Measurements from ENCODE around the gene NMNAT2.
"Not testable (repeated sequence)": the region's sequence is repeated elsewhere in the genome, so short reads cannot be mapped to it uniquely, and the experiment has no call there.

Gene NMNAT2

GRCh38 chr1:183291216-183291762, 126.9 kb downstream of the NMNAT2 start:
- no peak for DNase-seq (ENCODE audit: insufficient read length, low spot score)
- FAIRE-seq: no peak

- FAIRE-seq (no peak), DNase-seq (ENCODE audit: insufficient read length, low spot score) (no peak)
These were observed 127.6 kb downstream of the NMNAT2 start for GRCh38 chr1:183290628-183291027.

GRCh38 chr1:183289051-183289496, 129.1 kb downstream of the NMNAT2 start:
- FAIRE-seq (no peak), DNase-seq (ENCODE audit: insufficient read length, low spot score) (no peak)

- DNase-seq (ENCODE audit: insufficient read length, low spot score) (no peak), FAIRE-seq (no peak)
These were observed 129.6 kb downstream of the NMNAT2 start for GRCh38 chr1:183288583-183288982.

GRCh38 chr1:183287191-183287675, 130.9 kb downstream of the NMNAT2 start:
- DNase-seq (ENCODE audit: insufficient read length, low spot score) (no peak), FAIRE-seq (no peak)

- DNase-seq (ENCODE audit: insufficient read length, low spot score) (no peak), FAIRE-seq (no peak)
These were observed 132.4 kb downstream of the NMNAT2 start for GRCh38 chr1:183285746-183286145.

GRCh38 chr1:183285256-183285655, 132.9 kb downstream of the NMNAT2 start:
- FAIRE-seq (no peak), DNase-seq (ENCODE audit: insufficient read length, low spot score) (no peak)

GRCh38 chr1:183284086-183284485, 134.1 kb downstream of the NMNAT2 start:
- no peak for FAIRE-seq
- no peak for DNase-seq (ENCODE audit: insufficient read length, low spot score)

- FAIRE-seq (no peak), DNase-seq (ENCODE audit: insufficient read length, low spot score) (no peak)
These were observed 134.9 kb downstream of the NMNAT2 start for GRCh38 chr1:183283286-183283685.

GRCh38 chr1:183282101-183282855, 135.9 kb downstream of the NMNAT2 start:
- DNase-seq (ENCODE audit: insufficient read length, low spot score) (no peak), FAIRE-seq (no peak)

GRCh38 chr1:183281553-183282091, 136.6 kb downstream of the NMNAT2 start:
- peak; percentile 62 for DNase-seq (ENCODE audit: insufficient read length, low spot score)
- peak; percentile 90 for FAIRE-seq

GRCh38 chr1:183281039-183281438, 137.1 kb downstream of the NMNAT2 start:
- no peak for FAIRE-seq

GRCh38 chr1:183279835-183280234, 138.3 kb downstream of the NMNAT2 start:
- FAIRE-seq (no peak), DNase-seq (ENCODE audit: insufficient read length, low spot score) (no peak)

More at GRCh38 chr1:183281039-183281438, 137.1 kb downstream of the NMNAT2 start:
- DNase-seq (ENCODE audit: insufficient read length, low spot score): no peak

- DNase-seq (ENCODE audit: insufficient read length, low spot score) (no peak), FAIRE-seq (no peak)
These were observed 139.2 kb downstream of the NMNAT2 start for GRCh38 chr1:183278739-183279591.

GRCh38 chr1:183277821-183278738, 140.1 kb downstream of the NMNAT2 start:
- FAIRE-seq (no peak), DNase-seq (ENCODE audit: insufficient read length, low spot score) (no peak)

- FAIRE-seq: no peak
- DNase-seq (ENCODE audit: insufficient read length, low spot score): no peak
These were observed 141.6 kb downstream of the NMNAT2 start for GRCh38 chr1:183276386-183277080.

- DNase-seq (ENCODE audit: insufficient read length, low spot score): no peak
- FAIRE-seq: no peak
These were observed 142.9 kb downstream of the NMNAT2 start for GRCh38 chr1:183275322-183275721.

- no peak for FAIRE-seq
- DNase-seq (ENCODE audit: insufficient read length, low spot score): no peak
These were observed 143.3 kb downstream of the NMNAT2 start for GRCh38 chr1:183274836-183275235.

GRCh38 chr1:183273984-183274383, 144.2 kb downstream of the NMNAT2 start:
- not testable (repeated sequence) for FAIRE-seq

More at GRCh38 chr1:183273984-183274383, 144.2 kb downstream of the NMNAT2 start:
- DNase-seq (ENCODE audit: insufficient read length, low spot score): not testable (repeated sequence)

All from GM19239 (cell line).